ENCODE data around the gene MYO15B.

The MYO15B gene

GRCh38 chr17:75558666-75559530, 28.7 kb upstream of the MYO15B start:
- DNase-seq: no peak

- no peak for DNase-seq
Measured at GRCh38 chr17:75559958-75560533, 27.6 kb upstream of the MYO15B start.

GRCh38 chr17:75561927-75562603, 25.5 kb upstream of the MYO15B start:
- DNase-seq: no peak

GRCh38 chr17:75563063-75563758, 24.4 kb upstream of the MYO15B start:
- DNase-seq: no peak

GRCh38 chr17:75564195-75564594, 23.4 kb upstream of the MYO15B start:
- DNase-seq: no peak

- DNase-seq: no peak
Measured at GRCh38 chr17:75565066-75565465, 22.5 kb upstream of the MYO15B start.

GRCh38 chr17:75565618-75566017, 22.0 kb upstream of the MYO15B start:
- no peak for DNase-seq

GRCh38 chr17:75566416-75566815, 21.2 kb upstream of the MYO15B start:
- DNase-seq: no peak

- DNase-seq: no peak
Measured at GRCh38 chr17:75566834-75567233, 20.8 kb upstream of the MYO15B start.

GRCh38 chr17:75568412-75569255, 19.0 kb upstream of the MYO15B start:
- no peak for DNase-seq

- no peak for DNase-seq
Measured at GRCh38 chr17:75570034-75570676, 17.4 kb upstream of the MYO15B start.

GRCh38 chr17:75570772-75571171, 16.8 kb upstream of the MYO15B start:
- DNase-seq: no peak

GRCh38 chr17:75571197-75571884, 16.3 kb upstream of the MYO15B start:
- DNase-seq: no peak

GRCh38 chr17:75571885-75572215, 15.8 kb upstream of the MYO15B start:
- no peak for DNase-seq

GRCh38 chr17:75572713-75573539, 14.7 kb upstream of the MYO15B start:
- no peak for DNase-seq

GRCh38 chr17:75573540-75573957, 14.1 kb upstream of the MYO15B start:
- DNase-seq: no peak

- DNase-seq: no peak
Measured at GRCh38 chr17:75573994-75574393, 13.6 kb upstream of the MYO15B start.

GRCh38 chr17:75574404-75575036, 13.1 kb upstream of the MYO15B start:
- no peak for DNase-seq

- no peak for DNase-seq
Measured at GRCh38 chr17:75575197-75575596, 12.4 kb upstream of the MYO15B start.

- DNase-seq: no peak
Measured at GRCh38 chr17:75575728-75576127, 11.9 kb upstream of the MYO15B start.

All from stimulated activated CD4-positive, alpha-beta T cell treated with anti-CD3 and anti-CD28 coated beads, Interleukin-4, amount 100 ng/mL, for 1 hour (primary cell).